ENCODE results near the gene SEMA3B. TPM values are rescaled to one million over a fixed set of nuclear protein-coding genes. Genes with fewer than 3 reads are reported as not detected.

SEMA3B gene
- total RNA-seq, 3 donors from 2014 or later: 10.1 to 17.6 (median 11.1) TPM

GRCh38 chr3:50233176-50233575 lies 35.8 kb upstream of the SEMA3B start:
- intact Hi-C loops (cut with DNase I; ENCODE audit: low total_unique reads): no loop called here

GRCh38 chr3:50235716-50236483 lies 33.0 kb upstream of the SEMA3B start, which contains the start of gene GNAI2:
GNAI2 (plus strand) TSS chr3:50236204; CDS start chr3:50236336, 132 bp downstream.
- peak within 1 kb of the TSS; percentile 77 to 87 (median 87) for H3K4me3 ChIP-seq
- no peaks in the 10 kb centered on the region for H3K9me3 ChIP-seq
- no peaks in the 10 kb centered on the region for H3K36me3 ChIP-seq
- peak; percentile 99 for DNase-seq (ENCODE audit: low spot score in 2 of 2)
- H3K27me3 ChIP-seq: no peaks in the 10 kb centered on the region
- intact Hi-C loops (cut with DNase I; ENCODE audit: low total_unique reads): no loop called here
- TF ChIP-seq POLR2AphosphoS5 (IDR thresholded peaks at IDR 0.05) (peak; percentile 21 to 81 (median 80)), POLR2A (IDR thresholded peaks at IDR 0.05) (peak; percentile 47)
- TF ChIP-seq, protein P1, sequence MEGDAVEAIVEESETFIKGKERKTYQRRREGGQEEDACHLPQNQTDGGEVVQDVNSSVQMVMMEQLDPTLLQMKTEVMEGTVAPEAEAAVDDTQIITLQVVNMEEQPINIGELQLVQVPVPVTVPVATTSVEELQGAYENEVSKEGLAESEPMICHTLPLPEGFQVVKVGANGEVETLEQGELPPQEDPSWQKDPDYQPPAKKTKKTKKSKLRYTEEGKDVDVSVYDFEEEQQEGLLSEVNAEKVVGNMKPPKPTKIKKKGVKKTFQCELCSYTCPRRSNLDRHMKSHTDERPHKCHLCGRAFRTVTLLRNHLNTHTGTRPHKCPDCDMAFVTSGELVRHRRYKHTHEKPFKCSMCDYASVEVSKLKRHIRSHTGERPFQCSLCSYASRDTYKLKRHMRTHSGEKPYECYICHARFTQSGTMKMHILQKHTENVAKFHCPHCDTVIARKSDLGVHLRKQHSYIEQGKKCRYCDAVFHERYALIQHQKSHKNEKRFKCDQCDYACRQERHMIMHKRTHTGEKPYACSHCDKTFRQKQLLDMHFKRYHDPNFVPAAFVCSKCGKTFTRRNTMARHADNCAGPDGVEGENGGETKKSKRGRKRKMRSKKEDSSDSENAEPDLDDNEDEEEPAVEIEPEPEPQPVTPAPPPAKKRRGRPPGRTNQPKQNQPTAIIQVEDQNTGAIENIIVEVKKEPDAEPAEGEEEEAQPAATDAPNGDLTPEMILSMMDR (IDR thresholded peaks at IDR 0.05): peak in 2 of 3 donors; percentile 5 to 21
- H3K4me1 ChIP-seq: peaks cover 11 to 21% of the 10 kb centered on the region in 2 donors
- H3K27ac ChIP-seq: peak within 1 kb of the TSS; percentile 91

More at GRCh38 chr3:50233176-50233575, 35.8 kb upstream of the SEMA3B start:
- no peak for DNase-seq (ENCODE audit: low spot score in 2 of 2)
- no peaks in the 10 kb centered on the region for H3K36me3 ChIP-seq
- TF ChIP-seq POLR2AphosphoS5 (IDR thresholded peaks at IDR 0.05): no peak
- TF ChIP-seq POLR2A (IDR thresholded peaks at IDR 0.05): no peak
- TF ChIP-seq, protein P1 (IDR thresholded peaks at IDR 0.05): no peak
- no peak overlapping the region for H3K27ac ChIP-seq
- H3K9me3 ChIP-seq: no peaks in the 10 kb centered on the region
- no peaks in the 10 kb centered on the region for H3K27me3 ChIP-seq
- H3K4me1 ChIP-seq: peaks cover 0 to 2% of the 10 kb centered on the region in 2 donors
- H3K4me3 ChIP-seq: no peak overlapping the region

GRCh38 chr3:50236484-50237132 lies 32.3 kb upstream of the SEMA3B start:
- intact Hi-C loops (cut with DNase I; ENCODE audit: low total_unique reads): no loop called here
- TF ChIP-seq POLR2AphosphoS5 (IDR thresholded peaks at IDR 0.05) (no peak), POLR2A (IDR thresholded peaks at IDR 0.05) (no peak)
- TF ChIP-seq, protein P1 (IDR thresholded peaks at IDR 0.05): no peak
- peaks cover 16 to 21% of the 10 kb centered on the region in 2 donors for H3K4me1 ChIP-seq
- DNase-seq (ENCODE audit: low spot score in 2 of 2): no peak
- peak overlapping the region; percentile 91 for H3K27ac ChIP-seq
- H3K9me3 ChIP-seq: no peaks in the 10 kb centered on the region
- no peaks in the 10 kb centered on the region for H3K36me3 ChIP-seq
- peak overlapping the region; percentile 77 to 87 (median 87) for H3K4me3 ChIP-seq
- H3K27me3 ChIP-seq: no peaks in the 10 kb centered on the region

DNA sequence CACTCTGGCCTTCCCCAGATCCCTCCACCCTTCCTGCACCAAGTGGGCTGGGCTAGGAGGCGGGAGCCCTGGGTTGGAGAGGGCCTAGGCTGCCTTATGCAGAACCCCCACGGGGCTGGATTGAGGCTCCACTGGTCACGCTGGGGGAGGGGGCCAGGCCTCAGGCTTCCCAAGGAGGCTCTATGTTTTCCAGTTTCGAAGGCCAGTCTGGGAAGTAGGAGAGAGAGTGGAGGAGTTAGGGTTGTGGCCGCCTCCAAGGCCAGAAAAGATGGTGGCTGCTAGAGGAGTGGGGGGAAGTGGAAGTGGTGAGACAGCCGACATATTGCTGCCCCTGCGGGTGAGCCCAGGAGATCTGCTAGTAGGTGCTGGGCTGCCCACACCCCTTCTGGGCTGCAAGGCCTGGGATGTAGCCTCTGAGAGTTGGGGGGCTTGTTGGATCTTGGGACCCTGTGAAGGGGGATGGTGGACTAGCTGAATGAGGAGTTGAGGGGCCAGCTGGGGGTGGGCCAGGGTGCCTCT lies 31.8 kb upstream of the SEMA3B start:
- Histone ChIP-seq H3K36me3 (no peaks in the 10 kb centered on the region), H3K27ac (peak overlapping the region; percentile 91), H3K27me3 (no peaks in the 10 kb centered on the region), H3K4me1 (peaks cover 20 to 21% of the 10 kb centered on the region in 2 donors), H3K4me3 (peak overlapping the region; percentile 77 to 87 (median 87)), H3K9me3 (no peaks in the 10 kb centered on the region)
- intact Hi-C loops (cut with DNase I; ENCODE audit: low total_unique reads): no loop called here
- TF ChIP-seq POLR2AphosphoS5 (IDR thresholded peaks at IDR 0.05): no peak
- TF ChIP-seq POLR2A (IDR thresholded peaks at IDR 0.05): no peak
- TF ChIP-seq, protein P1 (IDR thresholded peaks at IDR 0.05): no peak
- DNase-seq (ENCODE audit: low spot score in 2 of 2): no peak

Data from breast epithelium (tissue), 4 donors.